WTC11 (cell line): Measurements from ENCODE around the gene GLRX. TPM values are rescaled to one million over a fixed set of nuclear protein-coding genes. Genes with fewer than 3 reads are reported as not detected.

Experiments
- ATAC-seq: fragments of 200-7000 bp; cut with Tn5 transposase; 2 replicates; pipeline ENCODE4 v1.10.0; 2021; ENCODE audit warnings: mild to moderate bottlenecking, moderate library complexity
- CTCF ChIA-PET: fragments of 300-600 bp; sonication (Branson Sonifier 250); formaldehyde crosslinking; loops from one replicate; lab custom pipeline; 2021; ENCODE audit warnings: antibody characterized with exemption; lab: Charles Lee
- POLR2A ChIA-PET: fragments of 350-600 bp; sonication (Branson Sonifier 250); formaldehyde crosslinking; loops from one replicate; lab custom pipeline; 2021; ENCODE audit warnings: antibody characterized with exemption; lab: Charles Lee
- DNase-seq: peaks from one replicate; pipeline ENCODE4 v3.0.0; 2021; ENCODE audit warnings: low spot score
- H3K27ac Mint-ChIP-seq: 2 replicates; pipeline ENCODE4 v1.8.0; 2021; ENCODE audit warnings: mixed read lengths
- H3K27me3 Mint-ChIP-seq: 2 replicates; pipeline ENCODE4 v1.8.0; 2021; ENCODE audit warnings: low read depth, mild to moderate bottlenecking, moderate library complexity, mixed read lengths
- H3K36me3 Mint-ChIP-seq: 2 replicates; pipeline ENCODE4 v1.8.0; 2021; ENCODE audit warnings: mixed read lengths
- H3K4me1 Mint-ChIP-seq: 2 replicates; pipeline ENCODE4 v1.8.0; 2022; ENCODE audit warnings: mixed read lengths
- H3K4me3 Mint-ChIP-seq: 2 replicates; pipeline ENCODE4 v1.8.0; 2021; ENCODE audit warnings: mild to moderate bottlenecking, moderate library complexity, mixed read lengths
- H3K9me3 Mint-ChIP-seq: 2 replicates; pipeline ENCODE4 v1.8.0; 2021; ENCODE audit warnings: mixed read lengths
- ATF1 ChIP-seq: sonication (generic); formaldehyde crosslinking; IDR thresholded peaks from 2 replicates; pipeline ENCODE4 v1.8.1; 2023; ENCODE audit warnings: mild to moderate bottlenecking, moderate library complexity, missing genetic modification reagents
- CREM ChIP-seq: sonication (generic); formaldehyde crosslinking; IDR thresholded peaks from 2 replicates; pipeline ENCODE4 v1.8.1; 2022; ENCODE audit warnings: mild to moderate bottlenecking, missing genetic modification reagents, moderate library complexity
- ELF4 ChIP-seq: sonication (generic); formaldehyde crosslinking; IDR thresholded peaks from 2 replicates; pipeline ENCODE4 v1.8.1; 2022; ENCODE audit warnings: low read depth, mild to moderate bottlenecking, moderate library complexity, missing genetic modification reagents
- GTF2I ChIP-seq: fragments of 250-450 bp; sonication (Bioruptor Pico); conservative IDR thresholded peaks from 2 replicates; pipeline ENCODE4 v1.4.0; 2021; ENCODE audit warnings: mild to moderate bottlenecking
- JUN ChIP-seq: sonication (generic); formaldehyde crosslinking; IDR thresholded peaks from 2 replicates; pipeline ENCODE4 v1.8.0; 2023; ENCODE audit warnings: mild to moderate bottlenecking, missing genetic modification reagents
- KAT7 ChIP-seq: sonication (generic); formaldehyde crosslinking; IDR thresholded peaks from 2 replicates; pipeline ENCODE4 v1.8.1; 2023; ENCODE audit warnings: missing genetic modification reagents, mild to moderate bottlenecking, borderline replicate concordance
- MXD4 ChIP-seq: fragments of 250-450 bp; sonication (Bioruptor Pico); IDR thresholded peaks from 2 replicates; pipeline ENCODE4 v1.8.0; 2021; ENCODE audit warnings: mild to moderate bottlenecking, moderate library complexity, borderline replicate concordance
- NFE2L1 ChIP-seq: sonication (generic); formaldehyde crosslinking; IDR thresholded peaks from 2 replicates; pipeline ENCODE4 v1.8.1; 2023; ENCODE audit warnings: missing genetic modification reagents
- NFYB ChIP-seq: sonication (generic); formaldehyde crosslinking; conservative IDR thresholded peaks from 2 replicates; pipeline ENCODE4 v1.8.0; 2022; ENCODE audit warnings: low read depth, missing genetic modification reagents
- RORB ChIP-seq: fragments of 250-450 bp; sonication (Bioruptor Pico); IDR thresholded peaks from 2 replicates; pipeline ENCODE4 v1.9.0; 2021; ENCODE audit warnings: mild to moderate bottlenecking
- STAT6 ChIP-seq: sonication (generic); formaldehyde crosslinking; conservative IDR thresholded peaks from 2 replicates; pipeline ENCODE4 v1.8.1; 2023; ENCODE audit warnings: mild to moderate bottlenecking, low read depth, missing genetic modification reagents, moderate library complexity
- ZNF121 ChIP-seq: sonication (generic); formaldehyde crosslinking; IDR thresholded peaks from 2 replicates; pipeline ENCODE4 v1.8.0; 2023; ENCODE audit warnings: missing genetic modification reagents
- ZNF138 ChIP-seq: sonication (generic); formaldehyde crosslinking; conservative IDR thresholded peaks from 2 replicates; pipeline ENCODE4 v1.8.1; 2022; ENCODE audit warnings: mild to moderate bottlenecking, moderate library complexity, missing genetic modification reagents
- ZNF281 ChIP-seq: sonication (generic); formaldehyde crosslinking; IDR thresholded peaks from 2 replicates; pipeline ENCODE4 v1.8.0; 2023; ENCODE audit warnings: mild to moderate bottlenecking, missing genetic modification reagents
- total RNA-seq: library from RNA; stranded (reverse); gene quantifications from 3 replicates; pipeline ENCODE4 v1.2.3, GENCODE V29; 2021
- TF ChIP-seq, protein P1 (sequence below): sonication (generic); formaldehyde crosslinking; IDR thresholded peaks from 2 replicates; pipeline ENCODE4 v1.8.1; 2022; ENCODE audit warnings: low read depth, missing genetic modification reagents, borderline replicate concordance
- TF ChIP-seq, protein P2 (sequence below): sonication (generic); formaldehyde crosslinking; IDR thresholded peaks from 2 replicates; pipeline ENCODE4 v1.8.1; 2022; ENCODE audit warnings: low read depth, mild to moderate bottlenecking, moderate library complexity, missing genetic modification reagents, borderline replicate concordance
- TF ChIP-seq, protein P3 (sequence below): sonication (generic); formaldehyde crosslinking; IDR thresholded peaks from 2 replicates; pipeline ENCODE4 v1.8.0; 2022; ENCODE audit warnings: missing genetic modification reagents
- TF ChIP-seq, protein P4 (sequence below): sonication (generic); formaldehyde crosslinking; IDR thresholded peaks from 2 replicates; pipeline ENCODE4 v1.8.1; 2023; ENCODE audit warnings: mild to moderate bottlenecking, missing genetic modification reagents, moderate library complexity
- TF ChIP-seq, protein P5 (sequence below): fragments of 250-450 bp; sonication (Bioruptor Pico); IDR thresholded peaks from 2 replicates; pipeline ENCODE4 v1.9.0; 2021; ENCODE audit warnings: mild to moderate bottlenecking
- TF ChIP-seq, protein P6 (sequence below): sonication (generic); formaldehyde crosslinking; IDR thresholded peaks from 2 replicates; pipeline ENCODE4 v1.8.1; 2022; ENCODE audit warnings: mild to moderate bottlenecking, missing genetic modification reagents, moderate library complexity, borderline replicate concordance

Gene GLRX
- total RNA-seq, 1 experiment from 2014 or later: 15.9 TPM

- ATAC-seq (no peak), DNase-seq (no peak)
- peaks cover 2% of the 10 kb centered on the region; the same call in 1 of the 2 replicates for H3K4me1 Mint-ChIP-seq
- H3K9me3 Mint-ChIP-seq: peaks cover 8% of the 10 kb centered on the region
- peaks cover 3% of the 10 kb centered on the region; the same call in 1 of the 2 replicates for H3K36me3 Mint-ChIP-seq
- no peak for TF ChIP-seq KAT7 (CRISPR knock-in tag)
- no peak for TF ChIP-seq STAT6 (CRISPR knock-in tag)
- TF ChIP-seq, protein P1, sequence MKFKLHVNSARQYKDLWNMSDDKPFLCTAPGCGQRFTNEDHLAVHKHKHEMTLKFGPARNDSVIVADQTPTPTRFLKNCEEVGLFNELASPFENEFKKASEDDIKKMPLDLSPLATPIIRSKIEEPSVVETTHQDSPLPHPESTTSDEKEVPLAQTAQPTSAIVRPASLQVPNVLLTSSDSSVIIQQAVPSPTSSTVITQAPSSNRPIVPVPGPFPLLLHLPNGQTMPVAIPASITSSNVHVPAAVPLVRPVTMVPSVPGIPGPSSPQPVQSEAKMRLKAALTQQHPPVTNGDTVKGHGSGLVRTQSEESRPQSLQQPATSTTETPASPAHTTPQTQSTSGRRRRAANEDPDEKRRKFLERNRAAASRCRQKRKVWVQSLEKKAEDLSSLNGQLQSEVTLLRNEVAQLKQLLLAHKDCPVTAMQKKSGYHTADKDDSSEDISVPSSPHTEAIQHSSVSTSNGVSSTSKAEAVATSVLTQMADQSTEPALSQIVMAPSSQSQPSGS: no peak
- TF ChIP-seq MXD4: no peak
- no peak for TF ChIP-seq ZNF281 (CRISPR knock-in tag)
- TF ChIP-seq GTF2I (CRISPR knock-in tag): no peak
- TF ChIP-seq, protein P2, sequence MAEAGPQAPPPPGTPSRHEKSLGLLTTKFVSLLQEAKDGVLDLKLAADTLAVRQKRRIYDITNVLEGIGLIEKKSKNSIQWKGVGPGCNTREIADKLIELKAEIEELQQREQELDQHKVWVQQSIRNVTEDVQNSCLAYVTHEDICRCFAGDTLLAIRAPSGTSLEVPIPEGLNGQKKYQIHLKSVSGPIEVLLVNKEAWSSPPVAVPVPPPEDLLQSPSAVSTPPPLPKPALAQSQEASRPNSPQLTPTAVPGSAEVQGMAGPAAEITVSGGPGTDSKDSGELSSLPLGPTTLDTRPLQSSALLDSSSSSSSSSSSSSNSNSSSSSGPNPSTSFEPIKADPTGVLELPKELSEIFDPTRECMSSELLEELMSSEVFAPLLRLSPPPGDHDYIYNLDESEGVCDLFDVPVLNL (CRISPR knock-in tag): no peak
- no peak for TF ChIP-seq NFYB (CRISPR knock-in tag)
- TF ChIP-seq, protein P3, sequence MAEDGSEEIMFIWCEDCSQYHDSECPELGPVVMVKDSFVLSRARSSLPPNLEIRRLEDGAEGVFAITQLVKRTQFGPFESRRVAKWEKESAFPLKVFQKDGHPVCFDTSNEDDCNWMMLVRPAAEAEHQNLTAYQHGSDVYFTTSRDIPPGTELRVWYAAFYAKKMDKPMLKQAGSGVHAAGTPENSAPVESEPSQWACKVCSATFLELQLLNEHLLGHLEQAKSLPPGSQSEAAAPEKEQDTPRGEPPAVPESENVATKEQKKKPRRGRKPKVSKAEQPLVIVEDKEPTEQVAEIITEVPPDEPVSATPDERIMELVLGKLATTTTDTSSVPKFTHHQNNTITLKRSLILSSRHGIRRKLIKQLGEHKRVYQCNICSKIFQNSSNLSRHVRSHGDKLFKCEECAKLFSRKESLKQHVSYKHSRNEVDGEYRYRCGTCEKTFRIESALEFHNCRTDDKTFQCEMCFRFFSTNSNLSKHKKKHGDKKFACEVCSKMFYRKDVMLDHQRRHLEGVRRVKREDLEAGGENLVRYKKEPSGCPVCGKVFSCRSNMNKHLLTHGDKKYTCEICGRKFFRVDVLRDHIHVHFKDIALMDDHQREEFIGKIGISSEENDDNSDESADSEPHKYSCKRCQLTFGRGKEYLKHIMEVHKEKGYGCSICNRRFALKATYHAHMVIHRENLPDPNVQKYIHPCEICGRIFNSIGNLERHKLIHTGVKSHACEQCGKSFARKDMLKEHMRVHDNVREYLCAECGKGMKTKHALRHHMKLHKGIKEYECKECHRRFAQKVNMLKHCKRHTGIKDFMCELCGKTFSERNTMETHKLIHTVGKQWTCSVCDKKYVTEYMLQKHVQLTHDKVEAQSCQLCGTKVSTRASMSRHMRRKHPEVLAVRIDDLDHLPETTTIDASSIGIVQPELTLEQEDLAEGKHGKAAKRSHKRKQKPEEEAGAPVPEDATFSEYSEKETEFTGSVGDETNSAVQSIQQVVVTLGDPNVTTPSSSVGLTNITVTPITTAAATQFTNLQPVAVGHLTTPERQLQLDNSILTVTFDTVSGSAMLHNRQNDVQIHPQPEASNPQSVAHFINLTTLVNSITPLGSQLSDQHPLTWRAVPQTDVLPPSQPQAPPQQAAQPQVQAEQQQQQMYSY (CRISPR knock-in tag): no peak
- TF ChIP-seq, protein P4, sequence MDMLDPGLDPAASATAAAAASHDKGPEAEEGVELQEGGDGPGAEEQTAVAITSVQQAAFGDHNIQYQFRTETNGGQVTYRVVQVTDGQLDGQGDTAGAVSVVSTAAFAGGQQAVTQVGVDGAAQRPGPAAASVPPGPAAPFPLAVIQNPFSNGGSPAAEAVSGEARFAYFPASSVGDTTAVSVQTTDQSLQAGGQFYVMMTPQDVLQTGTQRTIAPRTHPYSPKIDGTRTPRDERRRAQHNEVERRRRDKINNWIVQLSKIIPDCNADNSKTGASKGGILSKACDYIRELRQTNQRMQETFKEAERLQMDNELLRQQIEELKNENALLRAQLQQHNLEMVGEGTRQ (CRISPR knock-in tag): no peak
- TF ChIP-seq NFE2L1 (CRISPR knock-in tag): no peak
- TF ChIP-seq ATF1 (CRISPR knock-in tag): no peak
- TF ChIP-seq JUN (CRISPR knock-in tag): no peak
- TF ChIP-seq ZNF138: no peak
- TF ChIP-seq ELF4: no peak
- no peak for TF ChIP-seq RORB (CRISPR knock-in tag)
- TF ChIP-seq, protein P5, sequence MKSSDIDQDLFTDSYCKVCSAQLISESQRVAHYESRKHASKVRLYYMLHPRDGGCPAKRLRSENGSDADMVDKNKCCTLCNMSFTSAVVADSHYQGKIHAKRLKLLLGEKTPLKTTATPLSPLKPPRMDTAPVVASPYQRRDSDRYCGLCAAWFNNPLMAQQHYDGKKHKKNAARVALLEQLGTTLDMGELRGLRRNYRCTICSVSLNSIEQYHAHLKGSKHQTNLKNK (CRISPR knock-in tag): no peak
- TF ChIP-seq CREM (CRISPR knock-in tag): no peak
- TF ChIP-seq ZNF121: no peak
- TF ChIP-seq, protein P6, sequence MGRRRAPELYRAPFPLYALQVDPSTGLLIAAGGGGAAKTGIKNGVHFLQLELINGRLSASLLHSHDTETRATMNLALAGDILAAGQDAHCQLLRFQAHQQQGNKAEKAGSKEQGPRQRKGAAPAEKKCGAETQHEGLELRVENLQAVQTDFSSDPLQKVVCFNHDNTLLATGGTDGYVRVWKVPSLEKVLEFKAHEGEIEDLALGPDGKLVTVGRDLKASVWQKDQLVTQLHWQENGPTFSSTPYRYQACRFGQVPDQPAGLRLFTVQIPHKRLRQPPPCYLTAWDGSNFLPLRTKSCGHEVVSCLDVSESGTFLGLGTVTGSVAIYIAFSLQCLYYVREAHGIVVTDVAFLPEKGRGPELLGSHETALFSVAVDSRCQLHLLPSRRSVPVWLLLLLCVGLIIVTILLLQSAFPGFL (CRISPR knock-in tag): no peak
- H3K4me3 Mint-ChIP-seq: no peak overlapping the region
- H3K27ac Mint-ChIP-seq: no peak overlapping the region
- CTCF ChIA-PET: interaction anchor here (5.1 kb wide), 1 partner anchor 67 kb away, joined by 51 read pairs; no protein-coding TSS in a partner anchor
- POLR2A ChIA-PET: no interaction called here
- no peaks in the 10 kb centered on the region for H3K27me3 Mint-ChIP-seq
These were observed 26.2 kb upstream of the GLRX start for GRCh38 chr5:95848701-95849100.
